GM12801 (cell line): ENCODE measurements around the gene ATF1.

Experiments used
- TF ChIP-seq, protein P1 (sequence below): IDR thresholded peaks from one replicate; pipeline ENCODE4 v1.5.1; 2011; ENCODE audit warnings: control low read depth; ENCODE audit not compliant: insufficient read length; ENCODE audit errors: extremely low read depth

The ATF1 gene

DNA sequence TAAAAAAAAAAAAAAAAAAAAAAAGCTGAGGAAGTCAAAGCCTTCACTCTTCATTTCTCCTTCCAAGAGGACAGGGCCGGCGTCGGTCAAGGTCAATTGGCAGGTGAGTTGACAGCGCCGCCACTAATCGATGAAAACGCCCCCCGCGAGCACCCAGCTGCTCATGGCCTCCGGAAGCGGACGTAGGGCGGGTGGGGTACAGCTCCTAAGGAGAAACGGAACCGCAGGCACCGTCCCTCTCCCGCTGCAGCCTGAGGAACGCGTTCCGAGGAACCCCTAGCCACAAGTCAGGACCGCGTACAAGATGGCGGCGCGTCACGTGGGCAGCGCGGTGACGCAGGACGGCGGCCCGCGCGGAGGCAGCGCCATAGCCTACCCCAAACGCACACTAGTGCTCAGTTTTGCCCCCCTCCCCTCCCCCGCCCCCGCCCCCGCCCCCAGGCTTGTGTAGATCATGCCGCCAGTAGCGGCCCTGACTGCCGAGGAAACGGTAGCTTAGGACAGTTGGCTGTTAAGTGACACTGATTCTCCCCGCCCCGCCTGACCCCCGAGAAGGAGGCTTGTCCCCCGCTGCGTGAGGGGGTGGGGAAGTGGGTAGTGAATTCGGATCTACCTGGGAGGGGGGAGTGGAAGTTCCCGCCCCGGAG lies at the start of gene ATF1:
Gene ATF1, plus strand, starts transcription at position 463 of the 647 bp plus-strand sequence. CDS start 16,045 bp downstream, outside the sequence.
- TF ChIP-seq, protein P1, sequence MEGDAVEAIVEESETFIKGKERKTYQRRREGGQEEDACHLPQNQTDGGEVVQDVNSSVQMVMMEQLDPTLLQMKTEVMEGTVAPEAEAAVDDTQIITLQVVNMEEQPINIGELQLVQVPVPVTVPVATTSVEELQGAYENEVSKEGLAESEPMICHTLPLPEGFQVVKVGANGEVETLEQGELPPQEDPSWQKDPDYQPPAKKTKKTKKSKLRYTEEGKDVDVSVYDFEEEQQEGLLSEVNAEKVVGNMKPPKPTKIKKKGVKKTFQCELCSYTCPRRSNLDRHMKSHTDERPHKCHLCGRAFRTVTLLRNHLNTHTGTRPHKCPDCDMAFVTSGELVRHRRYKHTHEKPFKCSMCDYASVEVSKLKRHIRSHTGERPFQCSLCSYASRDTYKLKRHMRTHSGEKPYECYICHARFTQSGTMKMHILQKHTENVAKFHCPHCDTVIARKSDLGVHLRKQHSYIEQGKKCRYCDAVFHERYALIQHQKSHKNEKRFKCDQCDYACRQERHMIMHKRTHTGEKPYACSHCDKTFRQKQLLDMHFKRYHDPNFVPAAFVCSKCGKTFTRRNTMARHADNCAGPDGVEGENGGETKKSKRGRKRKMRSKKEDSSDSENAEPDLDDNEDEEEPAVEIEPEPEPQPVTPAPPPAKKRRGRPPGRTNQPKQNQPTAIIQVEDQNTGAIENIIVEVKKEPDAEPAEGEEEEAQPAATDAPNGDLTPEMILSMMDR: no peak

DNA sequence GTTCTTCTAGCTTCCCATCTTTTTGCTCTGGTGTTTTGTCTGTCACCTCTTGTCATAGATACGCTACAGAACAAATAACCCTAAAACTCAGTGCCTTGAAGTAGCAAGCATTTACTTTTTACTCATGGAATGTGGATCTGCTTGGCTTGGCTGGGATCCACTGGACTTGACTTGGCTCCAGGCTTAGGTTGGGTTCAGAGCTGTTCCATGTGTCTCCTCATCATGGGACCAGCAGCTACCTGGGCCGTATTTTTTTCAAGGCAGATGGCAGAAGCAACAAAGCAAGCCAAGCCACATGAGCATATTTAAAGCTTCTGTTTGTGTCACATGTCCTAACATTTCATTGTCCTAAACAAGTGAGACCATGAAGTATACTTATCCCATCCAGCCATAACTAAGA lies 48.7 kb upstream of the ATF1 start:
- TF ChIP-seq, protein P1: no peak

DNA sequence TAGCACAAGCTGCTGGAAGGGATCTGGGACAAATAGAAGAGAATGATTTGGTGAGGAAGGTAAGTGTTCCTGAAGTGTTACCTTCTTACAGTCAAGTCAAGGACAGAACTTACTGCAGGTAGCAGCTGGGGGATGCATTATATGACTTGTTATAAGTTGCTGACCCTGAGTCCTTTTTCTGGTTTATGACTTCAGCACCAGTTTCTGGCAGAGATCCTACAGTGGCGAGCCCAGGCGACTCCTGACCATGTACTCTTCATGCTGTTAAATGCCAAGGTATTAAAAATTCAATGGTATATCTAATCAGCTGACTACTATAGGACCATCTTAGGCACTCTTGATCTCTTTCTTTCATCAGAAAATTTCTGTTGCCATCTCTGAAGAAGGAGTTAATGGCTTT lies 45.1 kb upstream of the ATF1 start:
- TF ChIP-seq, protein P1: no peak

DNA sequence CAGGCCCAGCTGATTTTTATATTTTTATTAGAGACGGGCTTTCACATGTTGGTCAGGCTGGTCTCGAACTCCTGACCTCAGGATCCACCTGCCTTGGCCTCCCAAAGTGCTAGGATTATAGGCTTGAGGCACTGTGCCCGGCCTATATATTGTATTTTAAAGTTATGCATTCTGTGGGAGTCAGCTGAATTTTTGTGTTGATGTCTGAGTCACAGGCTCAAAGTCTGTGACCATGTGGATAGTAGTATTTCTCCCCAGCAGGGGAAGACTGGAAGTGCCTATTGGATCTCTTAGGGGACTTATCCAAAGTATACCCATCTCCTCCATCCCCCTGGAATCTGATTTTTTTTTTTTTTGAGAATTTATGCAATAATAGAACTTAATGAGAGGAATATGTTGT lies 43.8 kb upstream of the ATF1 start:
- TF ChIP-seq, protein P1: no peak

DNA sequence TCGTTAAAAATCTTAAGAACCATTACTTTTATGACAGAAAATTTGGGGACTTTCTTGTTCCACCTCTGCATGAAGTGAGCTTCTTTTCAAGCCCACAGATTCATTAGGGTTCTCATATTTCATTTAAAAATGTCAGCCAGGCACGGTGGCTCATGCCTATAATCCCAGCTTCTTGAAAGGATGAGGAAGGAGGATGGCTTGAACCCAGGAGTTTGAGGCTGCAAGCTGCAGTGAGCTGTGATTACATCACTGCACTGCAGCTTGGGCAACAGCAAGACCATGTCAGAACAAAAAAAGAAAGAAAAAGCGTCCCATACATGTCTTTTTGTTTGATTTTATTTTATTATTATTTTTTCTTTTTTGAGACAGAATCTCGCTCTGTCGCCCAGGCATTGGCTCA lies 43.4 kb upstream of the ATF1 start:
- TF ChIP-seq, protein P1: no peak

DNA sequence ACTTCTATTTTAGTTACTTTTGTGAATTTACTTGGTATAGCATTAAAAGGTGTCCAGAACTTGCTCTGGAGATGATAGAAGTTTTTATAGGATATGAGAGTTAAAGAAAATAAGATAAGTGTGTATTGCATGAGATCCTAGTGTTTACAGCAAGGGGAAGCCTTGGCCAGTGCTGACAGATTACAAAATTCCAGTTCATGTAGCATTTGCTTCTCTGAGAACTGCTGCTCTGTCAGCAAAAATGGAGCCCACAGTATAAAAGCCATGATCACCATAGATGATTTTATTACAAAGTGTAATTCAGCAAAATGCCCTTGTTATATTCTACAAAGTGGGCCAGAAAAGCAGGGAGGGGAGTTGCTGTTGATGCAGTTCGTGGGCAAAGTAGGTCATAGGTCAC lies 40.0 kb upstream of the ATF1 start:
- TF ChIP-seq, protein P1: no peak

DNA sequence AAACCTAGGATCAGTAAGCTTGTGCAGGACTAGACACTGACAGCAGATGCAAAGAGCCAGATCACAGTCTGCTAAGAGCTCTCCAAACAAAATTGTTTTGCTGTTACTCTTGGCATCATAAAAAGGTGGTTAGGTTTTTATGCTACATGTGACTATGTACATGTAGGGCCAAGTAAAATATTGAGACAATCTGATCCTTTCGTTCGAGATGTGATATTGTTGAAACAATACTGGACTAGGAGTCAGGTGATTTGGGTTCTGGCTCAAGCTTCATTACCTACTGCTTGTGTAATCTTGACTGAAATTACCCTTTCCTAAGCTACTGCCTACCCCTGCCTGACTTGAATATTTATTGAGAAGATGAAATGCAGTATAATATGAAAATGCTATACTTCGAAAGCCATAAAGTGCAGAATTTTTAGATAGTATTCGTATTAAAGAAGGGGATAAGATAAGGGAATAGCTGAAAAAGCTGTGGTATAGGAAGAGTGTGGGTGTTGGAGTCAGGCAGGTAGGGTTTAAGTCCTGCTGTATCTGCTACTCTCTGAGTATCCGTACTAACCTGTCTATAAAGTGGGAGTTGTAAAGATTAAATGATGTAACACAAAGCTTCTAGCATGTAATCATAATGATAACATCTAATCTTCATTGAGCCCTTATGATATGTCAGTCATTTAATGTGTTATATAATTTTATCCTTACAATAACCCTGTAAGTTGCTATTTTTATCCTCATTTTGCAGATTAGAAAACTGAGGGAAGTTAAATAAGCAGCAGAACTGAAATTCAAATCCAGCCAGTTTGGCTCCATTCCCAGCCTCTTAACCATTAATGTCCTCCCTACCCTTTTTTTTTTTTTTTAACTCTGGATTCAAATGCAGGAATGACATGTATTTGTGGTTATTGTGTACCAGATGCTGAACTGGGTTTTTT lies 38.6 kb upstream of the ATF1 start:
- TF ChIP-seq, protein P1: no peak
